ENCODE results near the gene CASQ1. TPM values are rescaled to one million over a fixed set of nuclear protein-coding genes. Genes with fewer than 3 reads are reported as not detected.

The CASQ1 gene
- total RNA-seq, 1 experiment from 2014 or later, result 0.49 TPM

DNA sequence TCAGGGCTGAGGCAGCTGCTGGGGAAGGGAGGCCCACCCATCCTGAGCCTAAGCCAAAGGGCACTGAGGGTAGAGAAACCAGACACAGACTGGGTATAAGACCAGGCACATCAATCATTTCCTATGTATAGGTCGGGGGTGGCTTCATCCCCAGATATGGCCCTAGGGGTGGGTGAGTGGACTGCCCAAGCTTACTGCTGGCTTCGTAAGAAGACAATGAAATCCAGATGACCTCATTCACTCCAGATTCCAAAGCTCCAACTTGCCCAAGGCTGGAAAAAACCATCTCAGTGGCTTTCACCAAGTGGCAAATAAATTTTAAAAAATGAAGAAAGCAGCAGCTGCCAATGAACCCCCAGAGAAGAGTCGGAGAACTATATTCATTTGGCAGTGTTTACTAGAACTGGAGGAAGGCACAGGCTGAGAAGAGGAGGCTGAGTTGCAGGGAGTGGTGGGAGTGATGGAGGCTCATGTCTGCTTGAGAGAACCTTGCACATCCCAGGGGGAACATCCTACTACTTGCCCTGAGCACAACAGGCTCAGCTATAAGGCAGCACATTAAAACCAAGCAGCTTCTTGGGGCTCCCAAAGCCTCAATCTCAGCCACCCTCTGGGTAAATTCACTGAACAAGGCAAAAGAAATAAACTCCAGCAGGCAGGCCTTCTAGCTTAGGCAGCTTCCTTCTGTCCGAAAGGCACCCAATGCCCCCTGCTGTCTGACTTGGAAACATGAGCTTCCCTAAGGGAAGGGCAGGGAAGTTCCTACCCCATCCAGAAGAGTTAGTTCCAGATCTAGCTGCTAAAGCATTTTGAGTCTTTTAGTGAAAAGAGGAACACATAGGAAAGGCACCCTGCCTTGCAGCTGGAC lies 28.9 kb downstream of the CASQ1 start:
- H3K4me1 ChIP-seq, result peaks cover 2% of the 10 kb centered on the region; the same call in 1 of the 2 replicates
- H3K9me3 ChIP-seq (replicated peaks), result no peaks in the 10 kb centered on the region
- DNase-seq, result peak; percentile 65 to 69
- H3K27ac ChIP-seq, result no peak overlapping the region
- H3K4me3 ChIP-seq, result no peak overlapping the region
- no peaks in the 10 kb centered on the region for H3K27me3 ChIP-seq
- peaks cover 60% of the 10 kb centered on the region for H3K36me3 ChIP-seq

- no peak overlapping the region for H3K4me3 ChIP-seq
- H3K36me3 ChIP-seq, result peaks cover 53% of the 10 kb centered on the region
- H3K4me1 ChIP-seq, result peaks cover 2% of the 10 kb centered on the region; the same call in 1 of the 2 replicates
- H3K27ac ChIP-seq, result no peak overlapping the region
- no peaks in the 10 kb centered on the region for H3K9me3 ChIP-seq (replicated peaks)
- DNase-seq, result no peak
- H3K27me3 ChIP-seq, result no peaks in the 10 kb centered on the region
Measured at GRCh38 chr1:160220301-160220700, 29.9 kb downstream of the CASQ1 start.

- DNase-seq, result no peak
- Histone ChIP-seq H3K27ac (no peak overlapping the region), H3K4me1 (peaks cover 2% of the 10 kb centered on the region; the same call in 1 of the 2 replicates), H3K36me3 (peaks cover 45% of the 10 kb centered on the region), H3K9me3 (replicated peaks) (no peaks in the 10 kb centered on the region), H3K4me3 (no peak overlapping the region), H3K27me3 (no peaks in the 10 kb centered on the region)
Measured at GRCh38 chr1:160221089-160221488, 30.7 kb downstream of the CASQ1 start.

- Histone ChIP-seq H3K4me1 (peaks cover 2% of the 10 kb centered on the region; the same call in 1 of the 2 replicates), H3K9me3 (replicated peaks) (no peaks in the 10 kb centered on the region), H3K27me3 (no peaks in the 10 kb centered on the region), H3K27ac (no peak overlapping the region), H3K36me3 (peaks cover 44% of the 10 kb centered on the region), H3K4me3 (no peak overlapping the region)
- no peak for DNase-seq
Measured at GRCh38 chr1:160222546-160222945, 32.2 kb downstream of the CASQ1 start.

- Histone ChIP-seq H3K4me1 (no peaks in the 10 kb centered on the region), H3K36me3 (peaks cover 47% of the 10 kb centered on the region), H3K27me3 (no peaks in the 10 kb centered on the region), H3K9me3 (replicated peaks) (no peaks in the 10 kb centered on the region), H3K27ac (no peak overlapping the region), H3K4me3 (no peak overlapping the region)
- DNase-seq, result no peak
Measured at GRCh38 chr1:160224606-160225005, 34.2 kb downstream of the CASQ1 start.

DNA sequence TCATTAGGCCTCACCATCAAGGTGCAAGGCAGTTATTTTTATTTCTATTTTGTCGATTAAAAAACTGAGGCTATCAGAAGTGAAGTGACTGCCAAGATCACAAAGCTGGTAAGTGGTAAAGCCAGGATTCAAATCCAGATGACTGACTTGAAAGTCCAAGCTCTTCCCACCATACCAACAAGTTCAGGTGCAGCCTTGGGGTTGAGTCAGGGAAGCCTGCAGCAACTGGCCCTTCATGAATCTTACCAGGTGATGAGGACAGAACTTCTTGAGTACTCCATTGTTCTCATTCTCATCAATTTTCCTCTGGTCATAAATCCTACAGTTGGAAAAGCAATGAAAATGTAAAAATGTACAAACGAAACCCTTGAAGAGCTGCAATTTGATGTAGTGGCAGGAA lies 35.0 kb downstream of the CASQ1 start:
- Histone ChIP-seq H3K36me3 (peaks cover 50% of the 10 kb centered on the region), H3K4me1 (no peaks in the 10 kb centered on the region), H3K27me3 (no peaks in the 10 kb centered on the region), H3K9me3 (replicated peaks) (no peaks in the 10 kb centered on the region), H3K27ac (no peak overlapping the region), H3K4me3 (no peak overlapping the region)
- DNase-seq, result no peak

DNA sequence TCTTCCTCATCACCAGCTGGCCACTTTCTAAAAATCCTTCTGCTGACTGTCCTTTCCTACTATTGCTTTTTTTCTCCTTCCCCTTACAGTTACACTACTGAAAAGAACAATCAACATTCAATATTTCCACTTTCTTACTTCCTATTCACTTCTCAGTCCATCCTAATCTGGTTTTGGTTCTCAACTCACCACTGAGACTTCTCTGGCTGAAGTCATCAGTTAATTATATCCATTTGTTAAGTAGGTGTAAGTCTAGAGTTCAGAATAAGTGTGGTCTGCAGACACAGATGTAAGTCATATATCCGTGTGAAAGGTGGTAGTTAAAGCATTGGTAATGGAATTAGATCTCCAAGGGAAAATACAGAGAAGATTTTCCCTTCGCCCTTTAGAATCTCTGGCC lies 36.2 kb downstream of the CASQ1 start:
- Histone ChIP-seq H3K9me3 (replicated peaks) (no peaks in the 10 kb centered on the region), H3K36me3 (peaks cover 50% of the 10 kb centered on the region), H3K27ac (no peak overlapping the region), H3K4me3 (no peak overlapping the region), H3K4me1 (no peaks in the 10 kb centered on the region), H3K27me3 (no peaks in the 10 kb centered on the region)
- no peak for DNase-seq

- DNase-seq, result no peak
- peaks cover 47% of the 10 kb centered on the region for H3K36me3 ChIP-seq
Measured at GRCh38 chr1:160227034-160227433, 36.7 kb downstream of the CASQ1 start.

GRCh38 chr1:160227561-160227960 lies 37.2 kb downstream of the CASQ1 start:
- Histone ChIP-seq H3K27ac (no peak overlapping the region), H3K9me3 (replicated peaks) (no peaks in the 10 kb centered on the region), H3K27me3 (no peaks in the 10 kb centered on the region), H3K4me1 (no peaks in the 10 kb centered on the region), H3K36me3 (peaks cover 43% of the 10 kb centered on the region), H3K4me3 (no peak overlapping the region)
- no peak for DNase-seq

More at GRCh38 chr1:160227034-160227433, 36.7 kb downstream of the CASQ1 start:
- Histone ChIP-seq H3K4me1 (no peaks in the 10 kb centered on the region), H3K9me3 (replicated peaks) (no peaks in the 10 kb centered on the region), H3K27ac (no peak overlapping the region), H3K27me3 (no peaks in the 10 kb centered on the region), H3K4me3 (no peak overlapping the region)

DNA sequence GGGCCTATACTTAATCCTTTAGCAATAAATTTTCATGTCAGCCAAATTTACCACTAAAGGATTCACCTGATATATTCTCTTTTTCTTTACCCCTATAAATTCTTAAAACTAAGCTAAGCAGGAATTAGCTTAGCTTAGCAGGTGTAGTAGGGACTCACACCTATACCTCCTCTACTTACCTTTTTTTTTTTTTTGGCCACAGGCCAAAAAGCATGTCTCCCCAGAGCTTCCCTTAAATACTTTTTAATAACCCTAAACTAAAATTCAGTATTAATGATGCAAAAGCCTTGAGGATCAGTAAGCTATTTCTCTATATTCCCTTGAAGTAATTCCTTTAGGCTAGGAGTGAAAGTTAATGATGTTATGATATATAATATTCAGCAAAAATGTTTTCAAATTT lies 38.1 kb downstream of the CASQ1 start:
- H3K27ac ChIP-seq, result no peak overlapping the region
- no peak for DNase-seq
- H3K4me3 ChIP-seq, result no peak overlapping the region
- H3K4me1 ChIP-seq, result no peaks in the 10 kb centered on the region
- peaks cover 42% of the 10 kb centered on the region for H3K36me3 ChIP-seq
- H3K27me3 ChIP-seq, result no peaks in the 10 kb centered on the region
- no peaks in the 10 kb centered on the region for H3K9me3 ChIP-seq (replicated peaks)

DNA sequence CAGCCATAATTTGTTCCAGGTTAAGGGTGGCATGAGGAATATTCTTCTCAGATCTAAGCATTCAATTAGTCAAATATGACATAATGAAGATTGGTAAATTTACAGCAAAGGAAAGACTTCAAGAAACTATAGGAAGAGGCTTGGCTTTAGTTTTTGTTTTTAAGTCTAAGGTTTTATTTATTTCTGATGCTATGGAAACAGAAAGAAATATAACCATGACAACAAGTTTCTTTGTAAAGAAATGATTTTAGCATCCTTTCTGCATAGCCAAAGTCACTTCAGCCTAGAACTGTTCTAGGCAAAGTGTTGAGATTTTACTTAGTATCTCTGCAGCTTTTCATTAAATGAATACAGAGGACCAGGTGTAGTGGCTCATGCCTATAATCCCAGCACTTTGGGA lies 42.5 kb downstream of the CASQ1 start:
- H3K27ac ChIP-seq, result no peak overlapping the region
- no peaks in the 10 kb centered on the region for H3K9me3 ChIP-seq (replicated peaks)
- peaks cover 46% of the 10 kb centered on the region for H3K36me3 ChIP-seq
- H3K4me3 ChIP-seq, result no peak overlapping the region
- H3K4me1 ChIP-seq, result no peaks in the 10 kb centered on the region
- no peaks in the 10 kb centered on the region for H3K27me3 ChIP-seq
- no peak for DNase-seq

DNA sequence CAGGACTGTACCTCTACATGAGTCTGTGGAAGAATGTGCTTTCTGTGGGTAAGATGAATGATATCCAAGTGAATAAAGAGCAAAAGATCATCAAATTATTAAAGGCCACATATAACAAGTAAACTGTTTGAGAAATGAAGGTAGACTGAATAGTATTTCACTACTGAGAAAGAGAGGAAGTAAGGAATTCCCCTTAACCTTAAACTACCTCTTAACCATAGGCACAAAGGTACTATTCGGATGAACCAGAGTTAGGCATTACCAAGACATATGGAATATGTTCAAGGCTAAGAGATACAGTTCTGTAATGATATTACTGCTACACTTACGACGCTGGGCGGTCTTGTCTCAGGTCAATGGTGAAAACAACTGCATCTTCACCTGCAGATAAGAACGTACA lies 46.4 kb downstream of the CASQ1 start:
- no peak overlapping the region for H3K4me3 ChIP-seq

DNA sequence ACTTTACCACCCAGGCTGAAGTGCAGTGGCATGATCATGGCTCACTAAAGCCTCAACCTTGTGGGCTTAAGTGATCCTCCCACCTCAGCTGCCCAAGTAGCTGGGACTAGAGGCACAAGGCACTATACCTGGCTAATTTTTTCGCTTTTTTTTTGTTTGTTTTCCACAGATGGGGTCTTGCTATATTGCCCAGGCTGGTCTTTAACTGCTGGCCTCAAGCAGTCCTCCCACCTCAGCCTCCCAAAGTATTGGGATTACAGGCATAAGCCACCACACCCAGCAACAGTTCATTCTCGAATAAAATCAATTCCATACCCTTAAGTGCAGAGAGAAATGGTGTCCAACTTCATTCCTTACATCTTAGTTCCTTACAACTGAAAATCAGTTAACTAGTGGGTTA lies 47.2 kb downstream of the CASQ1 start:
- no peak overlapping the region for H3K27ac ChIP-seq
- H3K9me3 ChIP-seq (replicated peaks), result no peaks in the 10 kb centered on the region
- H3K36me3 ChIP-seq, result peaks cover 40% of the 10 kb centered on the region

More for the DNA sequence above, 46.4 kb downstream of the CASQ1 start:
- no peaks in the 10 kb centered on the region for H3K27me3 ChIP-seq
- no peak for DNase-seq
- H3K9me3 ChIP-seq (replicated peaks), result no peaks in the 10 kb centered on the region
- H3K36me3 ChIP-seq, result peaks cover 40% of the 10 kb centered on the region
- no peak overlapping the region for H3K27ac ChIP-seq
- no peaks in the 10 kb centered on the region for H3K4me1 ChIP-seq

DNA sequence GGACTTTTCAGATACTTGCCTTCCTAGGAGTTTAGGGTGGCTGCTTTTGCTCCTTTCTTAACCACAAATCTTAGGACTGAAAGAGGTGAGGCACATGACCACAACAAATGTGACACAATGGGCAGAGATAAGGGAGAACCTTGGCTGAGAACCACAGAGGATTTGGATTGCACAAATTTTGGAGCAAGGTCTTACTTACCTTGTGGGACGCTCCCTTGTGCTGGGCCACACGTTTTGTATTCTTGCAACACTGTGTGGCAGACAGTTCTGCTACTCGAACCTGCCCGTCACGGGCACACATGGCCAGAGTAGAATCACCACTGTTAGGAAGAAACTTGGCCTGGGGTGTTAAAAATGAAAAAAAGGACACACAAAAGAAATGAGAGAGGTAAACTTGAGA lies 48.0 kb downstream of the CASQ1 start:
- H3K4me3 ChIP-seq, result no peak overlapping the region
- no peak overlapping the region for H3K27ac ChIP-seq
- H3K9me3 ChIP-seq (replicated peaks), result no peaks in the 10 kb centered on the region
- no peaks in the 10 kb centered on the region for H3K4me1 ChIP-seq
- DNase-seq, result no peak
- H3K36me3 ChIP-seq, result peaks cover 37% of the 10 kb centered on the region
- H3K27me3 ChIP-seq, result no peaks in the 10 kb centered on the region

More for the DNA sequence above, 47.2 kb downstream of the CASQ1 start:
- H3K27me3 ChIP-seq, result no peaks in the 10 kb centered on the region
- no peaks in the 10 kb centered on the region for H3K4me1 ChIP-seq
- no peak overlapping the region for H3K4me3 ChIP-seq
- no peak for DNase-seq

GRCh38 chr1:160239582-160240299 lies 49.4 kb downstream of the CASQ1 start:
- H3K9me3 ChIP-seq (replicated peaks), result no peaks in the 10 kb centered on the region
- peaks cover 35% of the 10 kb centered on the region for H3K36me3 ChIP-seq
- no peak for DNase-seq
- H3K27ac ChIP-seq, result no peak overlapping the region
- no peaks in the 10 kb centered on the region for H3K27me3 ChIP-seq
- H3K4me1 ChIP-seq, result no peaks in the 10 kb centered on the region
- no peak overlapping the region for H3K4me3 ChIP-seq
